Measurements from ENCODE around the gene OAF.

The OAF gene

GRCh38 chr11:120182790-120183491 lies 27.9 kb upstream of the OAF start:
- no peak for DNase-seq (ENCODE audit: low read depth in 4 of 4, low spot score in 1 of 4)

- no peak for DNase-seq (ENCODE audit: low read depth in 4 of 4, low spot score in 1 of 4)
These were observed 27.1 kb upstream of the OAF start for GRCh38 chr11:120183701-120184141.

GRCh38 chr11:120184371-120184945 lies 26.4 kb upstream of the OAF start:
- DNase-seq (ENCODE audit: low read depth in 4 of 4, low spot score in 1 of 4): no peak

GRCh38 chr11:120184946-120185705 lies 25.7 kb upstream of the OAF start:
- no peak for DNase-seq (ENCODE audit: low read depth in 4 of 4, low spot score in 1 of 4)

- DNase-seq (ENCODE audit: low read depth in 4 of 4, low spot score in 1 of 4): no peak
These were observed 25.0 kb upstream of the OAF start for GRCh38 chr11:120185706-120186455.

- no peak for DNase-seq (ENCODE audit: low read depth in 4 of 4, low spot score in 1 of 4)
These were observed 24.4 kb upstream of the OAF start for GRCh38 chr11:120186456-120186773.

- DNase-seq (ENCODE audit: low read depth in 4 of 4, low spot score in 1 of 4): no peak
These were observed 23.8 kb upstream of the OAF start for GRCh38 chr11:120186774-120187591.

- no peak for DNase-seq (ENCODE audit: low read depth in 4 of 4, low spot score in 1 of 4)
These were observed 22.5 kb upstream of the OAF start for GRCh38 chr11:120188371-120188770.

GRCh38 chr11:120188811-120189455 lies 21.9 kb upstream of the OAF start:
- DNase-seq (ENCODE audit: low read depth in 4 of 4, low spot score in 1 of 4): no peak

- DNase-seq (ENCODE audit: low read depth in 4 of 4, low spot score in 1 of 4): no peak
These were observed 19.8 kb upstream of the OAF start for GRCh38 chr11:120191058-120191457.

- no peak for DNase-seq (ENCODE audit: low read depth in 4 of 4, low spot score in 1 of 4)
These were observed 17.8 kb upstream of the OAF start for GRCh38 chr11:120192831-120193625.

GRCh38 chr11:120194166-120194565 lies 16.7 kb upstream of the OAF start:
- DNase-seq (ENCODE audit: low read depth in 4 of 4, low spot score in 1 of 4): no peak

GRCh38 chr11:120195601-120196320 lies 15.1 kb upstream of the OAF start:
- DNase-seq (ENCODE audit: low read depth in 4 of 4, low spot score in 1 of 4): no peak

GRCh38 chr11:120196826-120197225 lies 14.0 kb upstream of the OAF start:
- no peak for DNase-seq (ENCODE audit: low read depth in 4 of 4, low spot score in 1 of 4)

- DNase-seq (ENCODE audit: low read depth in 4 of 4, low spot score in 1 of 4): no peak
These were observed 13.5 kb upstream of the OAF start for GRCh38 chr11:120197251-120197891.

- no peak for DNase-seq (ENCODE audit: low read depth in 4 of 4, low spot score in 1 of 4)
These were observed 12.9 kb upstream of the OAF start for GRCh38 chr11:120197977-120198376.

- no peak for DNase-seq (ENCODE audit: low read depth in 4 of 4, low spot score in 1 of 4)
These were observed 12.4 kb upstream of the OAF start for GRCh38 chr11:120198403-120198786.

- DNase-seq (ENCODE audit: low read depth in 4 of 4, low spot score in 1 of 4): no peak
These were observed 11.9 kb upstream of the OAF start for GRCh38 chr11:120198787-120199469.
